ENCODE measurements around the gene CUTA.
A peak's percentile ranks its signal among the peaks of the same experiment; 100 is the strongest.
"Not testable (repeated sequence)": the region's sequence is repeated elsewhere in the genome, so short reads cannot be mapped to it uniquely, and the experiment has no call there.

CUTA gene

GRCh38 chr6:33407132-33407718 lies 10.7 kb downstream of the CUTA start:
- DNase-seq: no peak

GRCh38 chr6:33406126-33406525 lies 11.8 kb downstream of the CUTA start:
- no peak for DNase-seq

GRCh38 chr6:33405386-33405940 lies 12.4 kb downstream of the CUTA start:
- no peak for DNase-seq

- no peak for DNase-seq
These were observed 13.0 kb downstream of the CUTA start for GRCh38 chr6:33404884-33405283.

GRCh38 chr6:33399881-33400280 lies 18.0 kb downstream of the CUTA start:
- DNase-seq: not testable (repeated sequence)

- DNase-seq: not testable (repeated sequence)
These were observed 19.3 kb downstream of the CUTA start for GRCh38 chr6:33398601-33399000.

GRCh38 chr6:33397541-33397940 lies 20.4 kb downstream of the CUTA start:
- no peak for DNase-seq

GRCh38 chr6:33392979-33393378 lies 24.9 kb downstream of the CUTA start:
- no peak for DNase-seq

- DNase-seq: no peak
These were observed 25.3 kb downstream of the CUTA start for GRCh38 chr6:33392595-33392948.

- DNase-seq: peak in 1 of 58 donors; percentile 51
These were observed 25.8 kb downstream of the CUTA start for GRCh38 chr6:33391922-33392594.

- peak; percentile 91 to 100 (median 99) for DNase-seq
These were observed 26.5 kb downstream of the CUTA start, which contains the start of gene KIFC1 for GRCh38 chr6:33391278-33391921. TSS of gene KIFC1 (plus strand) at chr6:33391823. CDS start at chr6:33391986, 163 bp downstream.

- no peak for DNase-seq
These were observed 27.1 kb downstream of the CUTA start for GRCh38 chr6:33390767-33391277.

- no peak for DNase-seq
These were observed 27.7 kb downstream of the CUTA start for GRCh38 chr6:33390173-33390572.

GRCh38 chr6:33384581-33385020 lies 33.3 kb downstream of the CUTA start:
- DNase-seq: peak in 1 of 58 donors; percentile 1

GRCh38 chr6:33383427-33384185 lies 34.3 kb downstream of the CUTA start:
- DNase-seq: no peak

- no peak for DNase-seq
These were observed 37.5 kb downstream of the CUTA start for GRCh38 chr6:33380272-33380981.

- not testable (repeated sequence) for DNase-seq
These were observed 38.7 kb downstream of the CUTA start for GRCh38 chr6:33379184-33379583.

GRCh38 chr6:33377171-33377570 lies 40.7 kb downstream of the CUTA start:
- no peak for DNase-seq

GRCh38 chr6:33375143-33375671 lies 42.7 kb downstream of the CUTA start:
- DNase-seq: peak in 26 of 58 donors; percentile 0 to 28 (median 4)
